Activated naive CD8-positive, alpha-beta T cell (primary cell): Measurements from ENCODE around the gene ARL8B.
"Not testable (repeated sequence)": the region's sequence is repeated elsewhere in the genome, so short reads cannot be mapped to it uniquely, and the experiment has no call there.

Source experiments
- H3K27ac Mint-ChIP-seq: one replicate; pipeline ENCODE4 v1.8.0; 2021; ENCODE audit warnings: mixed read lengths
- H3K27me3 Mint-ChIP-seq: one replicate; pipeline ENCODE4 v1.8.0; 2021; ENCODE audit warnings: mixed read lengths
- H3K36me3 Mint-ChIP-seq: one replicate; pipeline ENCODE4 v1.8.0; 2021; ENCODE audit warnings: mixed read lengths
- H3K4me1 Mint-ChIP-seq: one replicate; pipeline ENCODE4 v1.8.0; 2021; ENCODE audit warnings: low read depth, mixed read lengths
- H3K4me3 Mint-ChIP-seq: one replicate; pipeline ENCODE4 v1.8.0; 2021; ENCODE audit warnings: mild to moderate bottlenecking, mixed read lengths
- H3K9me3 Mint-ChIP-seq: one replicate; pipeline ENCODE4 v1.8.0; 2021; ENCODE audit warnings: low read depth, mixed read lengths

ARL8B gene

GRCh38 chr3:5096336-5097008 lies 25.6 kb upstream of the ARL8B start:
- Mint-ChIP-seq H3K27ac (no peak overlapping the region), H3K4me1 (peaks cover 6% of the 10 kb centered on the region), H3K36me3 (peaks cover 2% of the 10 kb centered on the region), H3K27me3 (peaks cover 17% of the 10 kb centered on the region), H3K9me3 (no peaks in the 10 kb centered on the region), H3K4me3 (peak overlapping the region; percentile 20)

GRCh38 chr3:5098346-5098745 lies 23.7 kb upstream of the ARL8B start:
- Mint-ChIP-seq H3K4me3 (no peak overlapping the region), H3K27me3 (peaks cover 17% of the 10 kb centered on the region), H3K4me1 (peaks cover 6% of the 10 kb centered on the region), H3K27ac (no peak overlapping the region), H3K9me3 (no peaks in the 10 kb centered on the region), H3K36me3 (peaks cover 2% of the 10 kb centered on the region)

DNA sequence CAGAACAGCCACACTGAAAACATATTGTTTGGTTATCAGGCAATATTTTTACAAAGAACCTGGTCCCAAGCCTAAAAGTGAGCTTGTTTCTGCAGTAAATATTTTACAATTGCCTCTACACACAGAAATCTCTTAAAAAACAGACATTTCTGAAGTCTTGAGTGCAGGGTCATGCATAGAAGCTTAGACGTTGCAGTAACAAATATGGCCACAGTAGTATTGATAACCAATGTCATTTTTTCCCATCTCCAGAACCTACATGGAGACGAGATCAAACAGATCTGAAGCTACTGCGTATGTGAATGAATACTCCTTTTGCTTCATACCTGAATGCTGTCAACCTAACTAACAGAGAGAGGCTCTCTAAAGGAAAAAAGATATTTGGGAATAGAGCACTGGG lies 19.6 kb upstream of the ARL8B start:
- H3K27me3 Mint-ChIP-seq, result peaks cover 2% of the 10 kb centered on the region

GRCh38 chr3:5103743-5104142 lies 18.3 kb upstream of the ARL8B start:
- H3K27me3 Mint-ChIP-seq, result peaks cover 2% of the 10 kb centered on the region
- peaks cover 2% of the 10 kb centered on the region for H3K36me3 Mint-ChIP-seq
- H3K4me1 Mint-ChIP-seq, result no peaks in the 10 kb centered on the region
- H3K4me3 Mint-ChIP-seq, result no peak overlapping the region
- no peaks in the 10 kb centered on the region for H3K9me3 Mint-ChIP-seq
- H3K27ac Mint-ChIP-seq, result no peak overlapping the region

More for the DNA sequence above, 19.6 kb upstream of the ARL8B start:
- Mint-ChIP-seq H3K4me3 (no peak overlapping the region), H3K36me3 (peaks cover 2% of the 10 kb centered on the region), H3K9me3 (no peaks in the 10 kb centered on the region), H3K27ac (no peak overlapping the region), H3K4me1 (no peaks in the 10 kb centered on the region)

DNA sequence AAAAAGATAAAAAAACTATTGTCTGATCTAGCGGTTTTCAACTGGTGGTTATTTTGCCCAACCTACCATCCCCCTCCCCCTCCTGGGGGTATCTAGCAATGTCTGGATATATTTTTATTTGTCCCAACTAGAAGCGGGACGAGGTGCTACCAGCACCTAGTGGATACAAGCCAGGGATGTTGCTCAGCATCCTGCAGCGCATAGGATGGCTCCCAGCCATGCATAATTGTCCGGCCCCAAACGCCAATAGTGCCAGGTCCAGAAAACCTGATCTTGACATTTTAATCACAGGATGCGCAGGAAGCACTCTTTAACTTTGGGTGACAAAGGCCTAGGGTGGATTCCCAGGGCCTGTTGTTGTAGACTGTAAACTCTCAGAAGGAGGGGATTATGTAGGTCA lies 17.0 kb upstream of the ARL8B start:
- peaks cover 2% of the 10 kb centered on the region for H3K36me3 Mint-ChIP-seq
- H3K4me1 Mint-ChIP-seq, result no peaks in the 10 kb centered on the region
- no peaks in the 10 kb centered on the region for H3K27me3 Mint-ChIP-seq
- H3K4me3 Mint-ChIP-seq, result no peak overlapping the region
- no peaks in the 10 kb centered on the region for H3K9me3 Mint-ChIP-seq
- H3K27ac Mint-ChIP-seq, result no peak overlapping the region

DNA sequence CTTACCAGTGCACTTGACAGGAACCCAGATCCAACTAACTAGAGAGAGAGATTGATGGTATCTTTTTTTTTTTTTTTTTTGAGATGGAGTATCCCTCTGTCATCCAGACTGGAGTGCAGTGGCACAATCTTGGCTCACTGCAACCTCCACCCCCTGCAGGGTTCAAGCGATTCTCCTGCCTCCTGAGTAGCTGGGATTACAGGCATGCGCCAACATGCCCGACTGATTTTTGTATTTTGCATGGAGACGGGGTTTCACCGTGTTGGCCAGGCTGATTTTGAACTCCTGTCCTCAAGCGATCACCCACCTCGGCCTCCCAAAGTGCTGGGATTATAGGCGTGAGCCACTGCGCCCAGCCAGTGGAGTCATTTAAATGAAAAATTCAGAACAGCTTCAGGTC lies 15.7 kb upstream of the ARL8B start:
- not testable (repeated sequence) for H3K4me1 Mint-ChIP-seq, H3K27me3 Mint-ChIP-seq, H3K4me3 Mint-ChIP-seq, H3K36me3 Mint-ChIP-seq, H3K27ac Mint-ChIP-seq, H3K9me3 Mint-ChIP-seq

GRCh38 chr3:5106933-5107334 lies 15.2 kb upstream of the ARL8B start:
- H3K4me1 Mint-ChIP-seq, result not testable (repeated sequence)

GRCh38 chr3:5110337-5110736 lies 11.8 kb upstream of the ARL8B start:
- Mint-ChIP-seq H3K9me3 (no peaks in the 10 kb centered on the region), H3K27ac (no peak overlapping the region), H3K27me3 (no peaks in the 10 kb centered on the region), H3K4me3 (no peak overlapping the region), H3K4me1 (no peaks in the 10 kb centered on the region), H3K36me3 (no peaks in the 10 kb centered on the region)

More at GRCh38 chr3:5106933-5107334, 15.2 kb upstream of the ARL8B start:
- H3K27ac Mint-ChIP-seq, H3K9me3 Mint-ChIP-seq, H3K36me3 Mint-ChIP-seq, H3K4me3 Mint-ChIP-seq, H3K27me3 Mint-ChIP-seq: not testable (repeated sequence)

DNA sequence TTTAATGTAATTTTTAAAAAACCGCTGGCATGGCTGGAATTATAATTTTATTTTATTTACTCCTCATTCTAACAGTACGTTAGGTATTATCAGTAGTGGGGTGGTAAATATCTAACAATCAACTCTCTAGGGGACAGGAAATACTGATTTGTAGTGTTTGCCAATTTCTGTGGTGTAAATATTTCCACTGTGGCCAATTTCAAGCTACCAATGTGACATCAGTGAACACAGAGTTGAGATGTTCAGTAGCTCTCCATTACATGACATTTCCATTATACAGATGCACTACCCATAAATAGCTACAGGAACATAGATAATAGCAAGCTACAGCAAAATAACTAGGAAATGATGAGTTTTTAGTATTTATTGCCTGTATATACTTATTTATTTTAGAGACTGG lies 10.0 kb upstream of the ARL8B start:
- no peaks in the 10 kb centered on the region for H3K4me1 Mint-ChIP-seq
- H3K9me3 Mint-ChIP-seq, result no peaks in the 10 kb centered on the region
- no peak overlapping the region for H3K27ac Mint-ChIP-seq
- H3K27me3 Mint-ChIP-seq, result no peaks in the 10 kb centered on the region
- no peak overlapping the region for H3K4me3 Mint-ChIP-seq
- no peaks in the 10 kb centered on the region for H3K36me3 Mint-ChIP-seq

- H3K4me1 Mint-ChIP-seq, H3K4me3 Mint-ChIP-seq, H3K9me3 Mint-ChIP-seq, H3K27me3 Mint-ChIP-seq, H3K27ac Mint-ChIP-seq, H3K36me3 Mint-ChIP-seq: not testable (repeated sequence)
These were observed 8.4 kb upstream of the ARL8B start for GRCh38 chr3:5113726-5114125.

- Mint-ChIP-seq H3K36me3 (no peaks in the 10 kb centered on the region), H3K4me3 (no peak overlapping the region), H3K27ac (no peak overlapping the region), H3K4me1 (no peaks in the 10 kb centered on the region), H3K27me3 (no peaks in the 10 kb centered on the region), H3K9me3 (no peaks in the 10 kb centered on the region)
These were observed 6.5 kb upstream of the ARL8B start for GRCh38 chr3:5115506-5116162.

DNA sequence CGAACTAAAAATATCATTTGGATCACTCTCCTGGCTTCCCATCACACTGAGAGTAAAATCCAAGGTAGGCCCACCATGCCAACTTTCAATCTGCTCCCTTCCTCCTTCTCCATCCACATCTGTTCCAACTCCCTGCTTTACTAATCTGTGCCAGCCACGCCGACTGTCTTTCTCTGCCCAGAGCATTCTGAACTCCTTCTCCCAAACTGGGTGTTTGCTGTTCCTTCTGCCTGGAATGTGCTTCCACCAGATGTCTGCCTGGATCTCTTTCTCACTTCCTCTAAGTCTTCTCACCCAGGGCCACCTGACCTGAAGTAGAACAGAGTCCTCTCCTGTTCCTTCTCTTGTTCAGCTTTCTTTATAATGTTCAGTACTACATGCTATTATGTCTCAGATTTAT lies 5.6 kb upstream of the ARL8B start:
- H3K27me3 Mint-ChIP-seq, result no peaks in the 10 kb centered on the region
- peak overlapping the region; percentile 36 for H3K27ac Mint-ChIP-seq
- H3K4me3 Mint-ChIP-seq, result no peak overlapping the region
- H3K36me3 Mint-ChIP-seq, result no peaks in the 10 kb centered on the region
- peaks cover under 1% of the 10 kb centered on the region for H3K4me1 Mint-ChIP-seq
- H3K9me3 Mint-ChIP-seq, result no peaks in the 10 kb centered on the region

DNA sequence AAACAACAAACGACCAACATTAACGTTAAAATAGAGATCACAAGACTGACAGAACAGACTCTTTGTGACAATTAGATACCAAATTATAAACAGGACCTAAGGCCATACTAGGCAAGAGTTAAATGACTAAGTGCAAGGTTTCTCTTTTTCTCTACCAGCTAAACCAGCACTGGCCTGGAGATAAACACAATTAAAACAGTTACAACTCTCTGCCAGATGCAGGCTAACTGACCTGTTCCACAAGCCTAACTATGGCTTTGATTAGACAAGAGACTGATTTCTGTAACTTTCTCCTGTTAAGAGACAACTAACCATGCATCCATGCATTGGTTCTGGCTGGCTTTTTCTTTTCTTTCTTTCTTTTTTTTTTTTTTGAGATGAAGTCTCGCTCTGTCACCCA lies 1.6 kb upstream of the ARL8B start:
- Mint-ChIP-seq H3K27ac (no peak overlapping the region), H3K4me3 (no peak overlapping the region), H3K9me3 (no peaks in the 10 kb centered on the region), H3K4me1 (peaks cover 28% of the 10 kb centered on the region), H3K27me3 (no peaks in the 10 kb centered on the region), H3K36me3 (no peaks in the 10 kb centered on the region)

DNA sequence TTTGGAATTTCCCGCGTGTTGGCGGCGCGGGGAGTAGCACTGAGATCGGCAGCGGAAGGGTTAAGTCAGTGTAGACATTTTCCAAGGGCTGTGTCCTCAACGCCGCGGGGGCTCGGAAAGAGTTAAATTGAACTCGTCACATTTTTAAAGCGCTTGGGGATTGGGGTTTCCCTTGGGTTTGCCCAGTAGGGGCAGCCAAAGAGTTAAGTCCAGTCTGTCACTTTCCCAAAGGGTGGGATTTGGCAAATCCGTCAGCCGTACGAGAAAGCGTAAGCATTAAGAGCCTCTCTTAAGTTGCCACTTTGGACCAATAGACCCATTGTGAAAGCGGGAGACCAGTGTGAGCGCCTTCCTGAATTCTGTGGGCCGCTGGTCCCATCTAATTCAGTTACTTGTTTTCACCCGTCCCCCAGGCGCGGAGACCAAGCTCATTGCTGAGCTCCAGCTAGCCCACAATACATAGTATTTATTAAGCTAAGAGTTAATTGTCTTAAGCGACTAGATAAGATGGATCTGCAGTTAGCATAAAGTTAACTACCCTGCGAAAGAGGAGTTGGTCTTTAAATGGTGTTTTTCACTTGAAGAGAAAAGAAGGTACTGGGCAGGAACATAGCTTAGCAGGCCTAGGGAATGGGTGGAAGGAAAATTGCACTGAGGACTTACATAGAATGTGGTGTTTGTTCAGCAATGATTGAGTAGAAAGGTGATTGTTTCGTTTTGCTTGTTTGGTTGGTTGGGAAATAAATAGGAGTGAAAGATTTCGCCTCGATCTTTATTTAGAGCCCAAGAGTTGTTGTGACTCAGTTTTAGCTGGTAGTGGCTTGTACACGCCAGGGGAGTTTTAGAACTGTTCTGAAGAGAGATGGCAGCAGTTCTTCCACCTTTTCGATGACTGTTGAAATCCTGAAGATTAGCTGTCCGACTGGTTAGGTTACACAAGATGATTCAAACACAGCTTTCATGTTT lies 932 bp downstream of the ARL8B start:
- Mint-ChIP-seq H3K36me3 (peaks cover 2% of the 10 kb centered on the region), H3K27ac (peak overlapping the region; percentile 87), H3K27me3 (no peaks in the 10 kb centered on the region), H3K4me1 (peaks cover 48% of the 10 kb centered on the region), H3K4me3 (peak overlapping the region; percentile 96), H3K9me3 (no peaks in the 10 kb centered on the region)

DNA sequence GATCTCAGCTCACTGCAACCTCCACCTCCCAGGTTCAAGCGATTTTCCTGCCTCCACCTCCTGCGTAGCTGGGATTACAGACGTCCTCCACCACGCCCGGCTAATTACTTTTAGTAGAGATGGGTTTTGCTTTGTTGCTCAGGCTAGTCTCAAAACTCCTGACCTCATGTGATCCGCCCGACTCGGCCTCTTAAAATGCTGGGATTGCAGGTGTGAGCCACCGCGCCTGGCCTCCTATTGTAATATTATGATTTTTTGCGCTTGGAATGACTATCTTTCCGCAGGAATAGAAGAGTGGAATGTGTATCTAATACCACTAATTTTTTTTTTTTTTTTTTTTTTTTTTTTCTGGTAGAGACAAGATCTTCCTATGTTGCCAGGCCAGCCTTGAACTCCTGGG lies 1.8 kb downstream of the ARL8B start:
- Mint-ChIP-seq H3K27me3 (no peaks in the 10 kb centered on the region), H3K36me3 (peaks cover 2% of the 10 kb centered on the region), H3K9me3 (no peaks in the 10 kb centered on the region), H3K4me3 (peak overlapping the region; percentile 96), H3K4me1 (peaks cover 54% of the 10 kb centered on the region), H3K27ac (peak overlapping the region; percentile 87)
